Muscle of back (tissue), 11 donors: ENCODE results near the gene RYR3. TPM values are rescaled to one million over a fixed set of nuclear protein-coding genes. Genes with fewer than 3 reads are reported as not detected.
"Not testable (repeated sequence)": the region's sequence is repeated elsewhere in the genome, so short reads cannot be mapped to it uniquely, and the experiment has no call there.

Experiments
- DNase-seq, 3 donors: peaks; one replicate each; pipeline versions ENCODE4 v3.0.0 to v3.0.0-alpha.2; 2013
- polyA plus RNA-seq, 10 donors: library from polyadenylated mRNA; unstranded; fragments of 120-200 nt; gene quantifications; one replicate each; pipeline ENCODE4 v1.2.1, GENCODE V29; 2013; ENCODE audit not compliant: insufficient read length in 10 of 10

The RYR3 gene
- polyA plus RNA-seq, 10 donors, result 15.4 to 62.4 (median 41.5) TPM

GRCh38 chr15:33581032-33581431 lies 270.3 kb downstream of the RYR3 start:
- DNase-seq, result no peak

DNA sequence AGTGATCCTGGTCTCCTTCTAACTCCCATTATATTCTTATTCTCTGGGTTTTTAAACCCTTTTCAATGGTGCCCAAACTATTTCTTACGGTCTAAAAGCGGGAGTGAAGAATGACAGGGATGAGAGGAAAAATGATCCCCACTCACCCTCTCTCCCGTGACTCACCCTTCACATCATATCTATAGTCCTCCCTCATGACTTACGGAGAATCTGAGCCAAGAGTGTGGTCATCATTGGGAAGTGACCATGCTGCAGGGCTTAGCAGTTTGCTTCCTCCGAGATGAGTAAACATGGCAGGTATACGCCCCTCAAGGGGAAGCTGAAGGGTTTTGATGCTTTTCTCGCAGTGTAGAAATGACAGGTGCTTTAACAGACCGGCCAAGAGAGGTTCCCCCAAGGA lies 274.0 kb downstream of the RYR3 start:
- DNase-seq, result peak in 1 of 3 donors; percentile 6

DNA sequence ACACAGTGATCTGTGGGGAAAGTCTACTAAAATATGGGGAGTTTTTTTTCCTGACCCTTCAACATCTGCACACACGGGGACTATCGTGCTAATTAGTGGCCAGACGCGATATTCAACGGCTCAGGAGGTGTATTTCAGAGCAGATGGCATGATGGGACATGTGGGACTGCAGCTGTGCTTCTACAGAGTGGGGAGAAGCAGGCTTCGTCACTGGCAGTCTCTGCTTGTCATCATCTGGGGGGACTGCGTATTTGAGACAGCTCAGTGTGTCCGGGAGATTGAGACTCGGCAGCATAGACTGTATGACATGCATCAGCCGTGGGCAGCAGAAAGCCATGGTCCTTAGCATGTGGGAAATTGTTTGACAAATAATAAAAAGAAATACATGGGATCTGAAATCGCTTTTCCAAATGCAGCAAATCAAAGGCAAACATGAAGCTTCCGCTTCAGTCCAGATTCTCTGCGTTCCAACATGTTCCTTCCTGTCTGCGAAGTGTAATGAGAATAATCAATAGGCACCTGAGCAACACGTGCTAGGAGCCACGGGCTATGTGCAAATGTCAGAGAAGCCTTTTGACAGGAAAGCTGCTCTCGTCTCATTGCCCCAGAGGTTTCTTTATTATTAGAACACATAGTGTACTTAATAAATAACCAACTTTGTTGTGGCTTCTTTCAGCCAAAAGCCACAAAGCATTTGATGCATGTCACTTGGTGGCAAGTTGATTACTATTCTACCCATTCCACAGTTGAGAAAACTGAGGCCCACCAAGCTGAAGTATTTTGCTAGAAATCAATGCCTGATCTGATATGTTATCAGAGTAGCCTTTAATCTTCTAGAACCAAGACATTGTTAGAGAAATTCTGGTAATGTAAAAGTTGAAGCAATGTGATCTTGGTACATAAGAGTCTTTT lies 276.3 kb downstream of the RYR3 start:
- no peak for DNase-seq

DNA sequence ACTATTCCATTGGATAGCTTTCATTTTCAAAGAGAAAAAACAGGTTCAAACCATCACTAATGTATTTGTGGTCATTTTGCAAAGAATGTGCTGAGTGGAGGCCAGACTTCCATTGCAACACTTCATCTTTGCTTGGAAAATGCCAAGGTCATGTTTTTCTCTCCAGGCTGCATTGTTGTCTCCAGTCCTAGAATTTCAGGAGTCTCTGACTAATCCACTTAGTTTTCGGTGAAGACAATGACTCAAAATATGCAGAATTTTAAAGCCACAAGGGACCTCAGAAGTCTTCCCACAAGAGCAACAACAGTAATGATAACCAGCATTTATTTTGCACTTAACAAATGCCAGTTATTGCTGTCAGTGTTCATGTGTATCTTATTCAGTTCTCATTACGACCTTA lies 277.0 kb downstream of the RYR3 start:
- no peak for DNase-seq

DNA sequence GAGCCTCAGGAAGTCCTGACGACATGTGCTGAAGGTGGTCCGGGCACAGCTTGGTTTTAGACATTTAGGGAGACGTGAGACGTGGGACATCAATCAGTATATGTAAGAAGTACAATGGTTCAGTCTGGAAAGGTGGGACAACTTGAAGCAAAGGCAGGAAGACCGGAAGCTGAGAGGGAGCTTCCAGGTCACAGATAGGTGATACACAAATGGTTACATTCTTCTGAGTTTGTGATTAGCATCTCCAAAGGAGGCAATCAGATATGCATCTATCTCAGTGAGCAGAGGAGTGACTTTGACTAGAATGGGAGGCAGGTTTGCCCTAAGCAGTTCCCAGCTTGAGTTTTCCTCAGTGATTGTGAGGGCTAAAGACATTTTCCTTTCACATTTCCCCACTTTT lies 282.1 kb downstream of the RYR3 start:
- DNase-seq, result no peak

GRCh38 chr15:33598382-33598781 lies 287.6 kb downstream of the RYR3 start:
- DNase-seq, result not testable (repeated sequence)

GRCh38 chr15:33600212-33600611 lies 289.4 kb downstream of the RYR3 start:
- DNase-seq, result no peak

DNA sequence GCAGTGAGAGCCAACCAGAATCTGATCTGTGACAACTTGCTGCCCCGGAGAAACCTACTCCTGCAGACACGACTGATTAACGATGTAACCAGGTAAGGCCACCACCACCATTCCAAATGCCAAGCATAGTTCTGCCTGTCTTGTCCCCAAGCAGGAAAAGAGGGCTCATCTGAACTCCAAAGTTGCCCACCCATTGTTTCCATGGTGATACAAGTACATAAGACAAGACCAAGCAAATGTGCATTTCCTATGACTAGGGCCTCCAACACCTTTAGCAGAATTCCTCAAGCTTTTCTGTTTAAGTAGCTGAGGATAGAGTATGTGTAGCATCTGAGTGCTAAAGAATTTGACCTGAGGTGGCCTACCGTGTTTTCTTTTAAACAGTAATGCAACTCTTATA lies 290.7 kb downstream of the RYR3 start:
- DNase-seq, result no peak

GRCh38 chr15:33608714-33609113 lies 297.9 kb downstream of the RYR3 start:
- DNase-seq, result no peak

DNA sequence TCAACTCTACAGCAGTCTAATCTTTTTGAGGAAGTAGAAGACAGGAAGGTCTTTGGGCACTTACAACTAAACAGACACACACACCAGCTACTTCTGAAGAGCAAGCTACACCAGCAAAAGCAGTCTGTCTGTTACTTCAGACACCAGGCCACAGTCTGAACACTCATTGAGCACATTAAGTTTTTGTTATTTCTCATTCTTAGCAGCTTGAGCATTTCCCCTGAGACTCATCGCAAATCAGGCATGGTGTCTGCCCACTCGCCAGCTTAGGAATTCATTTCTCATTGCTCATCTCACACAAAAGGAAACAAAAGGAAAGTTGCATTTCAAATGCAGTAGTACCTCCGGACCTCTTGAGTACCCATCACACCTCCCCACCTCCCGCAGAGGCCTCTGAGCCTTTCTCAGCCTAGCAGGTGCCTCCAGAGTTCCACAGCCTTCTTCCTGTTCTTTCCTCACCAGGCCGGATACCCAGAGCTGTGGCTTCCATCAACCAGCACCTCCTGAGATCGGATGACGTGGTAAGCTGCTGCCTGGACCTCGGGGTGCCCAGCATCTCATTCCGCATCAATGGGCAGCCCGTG lies 302.0 kb downstream of the RYR3 start:
- no peak for DNase-seq

DNA sequence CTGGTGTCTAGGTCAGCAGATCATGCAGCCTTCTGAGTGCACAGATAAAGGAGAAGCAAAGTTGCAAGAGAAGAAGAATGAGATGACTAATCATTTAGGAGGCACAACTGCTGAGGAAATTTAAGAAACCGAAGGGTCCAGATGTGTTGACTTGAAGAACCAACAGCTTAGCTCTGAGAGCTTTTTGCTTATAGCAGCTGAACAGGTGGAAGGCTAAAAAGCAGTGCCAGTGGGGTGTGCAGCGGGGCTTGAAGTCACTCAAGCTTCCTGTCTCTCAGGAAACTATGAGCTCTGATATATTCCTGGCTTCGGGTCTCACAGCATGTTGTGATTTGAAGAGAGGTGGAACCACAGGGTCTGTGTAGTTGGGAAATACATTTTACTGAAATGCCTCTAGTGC lies 305.7 kb downstream of the RYR3 start:
- no peak for DNase-seq

- DNase-seq, result no peak
Measured at GRCh38 chr15:33618350-33618749, 307.6 kb downstream of the RYR3 start.

DNA sequence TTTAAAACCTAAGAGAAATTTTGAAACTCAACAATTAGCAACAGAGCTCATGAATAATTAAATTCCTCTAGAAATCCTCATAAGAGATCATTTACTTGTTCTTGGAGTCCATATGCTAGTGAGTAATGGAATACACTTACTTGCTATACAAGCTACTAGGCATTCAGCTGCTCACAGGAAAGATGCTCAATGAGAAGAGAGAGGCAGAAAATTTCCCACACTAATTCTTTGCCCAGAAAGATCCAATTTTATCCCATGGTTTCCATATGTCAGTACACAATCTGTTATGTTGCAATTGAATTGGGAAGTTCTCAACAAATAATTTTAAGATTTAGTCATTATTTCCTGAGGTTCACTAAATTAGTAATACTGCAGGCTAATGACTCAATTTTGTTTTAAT lies 310.4 kb downstream of the RYR3 start:
- DNase-seq, result no peak

DNA sequence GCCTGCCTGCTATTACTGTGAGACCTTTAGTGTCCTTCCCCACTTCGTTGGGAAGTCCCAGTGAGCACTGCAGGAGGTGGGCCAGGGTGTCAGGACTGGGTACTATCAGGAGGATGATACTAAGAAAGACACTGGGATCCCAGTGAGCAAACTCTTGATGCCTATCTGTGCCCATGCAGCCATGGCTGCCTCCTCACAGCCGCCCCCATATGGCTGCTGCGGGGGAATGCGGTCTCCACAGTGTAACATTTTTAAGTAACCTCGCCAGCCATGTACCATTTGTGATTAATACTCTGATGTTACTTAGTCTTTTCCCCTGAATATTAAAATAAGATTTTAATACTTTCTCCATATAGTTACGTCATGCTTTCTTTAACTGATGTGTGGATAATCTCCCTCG lies 312.2 kb downstream of the RYR3 start:
- DNase-seq, result no peak

GRCh38 chr15:33624439-33624838 lies 313.7 kb downstream of the RYR3 start:
- no peak for DNase-seq

GRCh38 chr15:33629647-33630046 lies 318.9 kb downstream of the RYR3 start:
- DNase-seq, result no peak

GRCh38 chr15:33636234-33636633 lies 325.5 kb downstream of the RYR3 start:
- no peak for DNase-seq

DNA sequence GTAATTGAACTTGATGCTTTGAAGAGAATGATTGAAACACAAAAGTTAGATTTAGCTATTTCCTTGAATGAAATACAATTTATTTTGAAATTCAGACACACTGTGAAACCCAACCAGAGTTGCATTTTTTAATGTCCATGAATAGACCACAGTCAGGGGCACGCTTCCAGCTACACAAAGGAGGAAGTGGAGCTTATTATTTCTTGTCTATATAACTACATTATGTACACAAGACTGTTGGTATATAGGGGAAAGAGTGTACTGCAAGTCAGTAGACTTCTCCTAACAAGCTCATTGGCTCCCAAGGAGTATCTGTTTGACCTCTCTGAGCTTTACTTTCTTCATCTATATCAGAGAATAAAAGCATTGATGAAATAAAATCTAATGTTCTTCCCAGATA lies 326.2 kb downstream of the RYR3 start:
- DNase-seq, result no peak

GRCh38 chr15:33638453-33638852 lies 327.7 kb downstream of the RYR3 start:
- no peak for DNase-seq

GRCh38 chr15:33639051-33639450 lies 328.3 kb downstream of the RYR3 start:
- DNase-seq, result no peak

DNA sequence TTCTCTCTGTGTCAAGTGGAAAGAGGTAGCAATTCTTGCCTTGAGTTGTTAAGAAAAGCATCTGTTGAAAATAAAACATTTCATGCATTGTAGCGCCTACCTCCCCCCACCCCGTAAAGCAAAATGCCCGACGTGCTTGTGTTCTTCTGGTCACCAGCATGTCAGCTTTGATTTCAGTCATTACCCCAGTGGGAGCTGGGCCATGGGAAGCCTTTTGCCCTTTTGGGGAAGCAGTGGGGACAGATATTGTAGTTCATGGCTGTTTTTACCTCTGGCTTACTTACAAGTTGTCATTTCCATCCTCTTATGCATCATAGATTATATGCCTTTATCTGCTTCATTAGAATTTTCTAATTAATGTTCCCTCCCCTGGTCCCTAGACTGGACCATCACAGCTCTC lies 328.7 kb downstream of the RYR3 start:
- no peak for DNase-seq

GRCh38 chr15:33639978-33640377 lies 329.2 kb downstream of the RYR3 start:
- no peak for DNase-seq

- no peak for DNase-seq
Measured at GRCh38 chr15:33641069-33641468, 330.3 kb downstream of the RYR3 start.

DNA sequence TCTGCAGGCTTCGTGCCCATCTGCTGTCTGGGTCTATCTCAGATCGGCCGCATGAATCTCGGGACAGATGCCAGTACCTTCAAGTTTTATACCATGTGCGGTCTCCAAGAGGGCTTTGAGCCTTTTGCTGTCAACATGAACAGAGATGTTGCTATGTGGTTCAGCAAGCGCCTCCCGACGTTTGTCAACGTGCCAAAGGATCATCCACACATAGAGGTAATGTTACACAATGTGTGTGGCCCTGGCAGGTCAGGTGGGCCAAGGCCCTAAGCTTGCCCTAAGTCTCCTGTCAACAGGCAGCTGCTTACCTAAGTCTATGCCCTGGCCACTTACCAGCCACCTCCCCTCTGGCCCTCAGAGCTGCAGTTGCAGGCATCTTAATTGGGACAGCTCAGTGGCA lies 333.5 kb downstream of the RYR3 start:
- DNase-seq, result peak in 1 of 3 donors; percentile 2
